ENCODE measurements around the gene ZNF335. TPM values are rescaled to one million over a fixed set of nuclear protein-coding genes. Genes with fewer than 3 reads are reported as not detected.

Gene ZNF335
- total RNA-seq, result 1 to 10 TPM; 6.5 to 9.3 (median 7.8) TPM
- long read RNA-seq, result 0 reads

GRCh38 chr20:45971675-45972499 lies at the start of gene ZNF335:
ZNF335 (minus strand) TSS chr20:45972203; CDS start chr20:45971410, 793 bp downstream.
- no peaks in the 10 kb centered on the region for H3K27me3 ChIP-seq
- DNase-seq (peak; percentile 95 to 96 (median 96)), ATAC-seq (peak; percentile 88 to 93 (median 90))
- peak within 1 kb of the TSS; percentile 98 to 99 (median 98) for H3K27ac ChIP-seq
- intact Hi-C loops (cut with DNase I), result no loop called here
- TF ChIP-seq POLR2A (IDR thresholded peaks at IDR 0.05) (peak; percentile 90), CTCF (IDR thresholded peaks at IDR 0.05) (peak; percentile 29 to 44 (median 43))
- peaks cover 0 to 15% (median 3%) of the 10 kb centered on the region in 4 donors for H3K4me1 ChIP-seq
- H3K36me3 ChIP-seq, result peaks cover 0 to 26% (median 14%) of the 10 kb centered on the region in 4 donors
- peak within 1 kb of the TSS; percentile 78 to 97 (median 81) for H3K4me3 ChIP-seq
- no peaks in the 10 kb centered on the region for H3K9me3 ChIP-seq
- WGBS (ENCODE audit: insufficient coverage, low coverage, low lambda C conversion rate, missing lambda C conversion rate), result no CpG with 5 or more reads among the region's 72 CpGs

- TF ChIP-seq POLR2A (IDR thresholded peaks at IDR 0.05) (no peak), CTCF (IDR thresholded peaks at IDR 0.05) (no peak)
- Histone ChIP-seq H3K27me3 (peaks cover 0 to 7% of the 10 kb centered on the region in 2 donors), H3K9me3 (no peaks in the 10 kb centered on the region), H3K4me3 (no peak overlapping the region), H3K4me1 (no peaks in the 10 kb centered on the region), H3K27ac (no peak overlapping the region), H3K36me3 (no peaks in the 10 kb centered on the region)
- 62% methylated on average over 4 of the region's 4 CpGs for WGBS (ENCODE audit: insufficient coverage, low coverage, low lambda C conversion rate, missing lambda C conversion rate)
- intact Hi-C loops (cut with DNase I), result loop anchor here (10.0 kb wide), 2 partner anchors 54 to 154 kb away; no protein-coding TSS in a partner anchor
- no peak for DNase-seq
- ATAC-seq, result peak in 1 of 4 donors; percentile 25
These were observed 48.6 kb upstream of the ZNF335 start for GRCh38 chr20:46020555-46020954.

- WGBS (ENCODE audit: insufficient coverage, low coverage, low lambda C conversion rate, missing lambda C conversion rate), result 47% methylated on average over 6 of the region's 6 CpGs
- ATAC-seq (no peak), DNase-seq (no peak)
- H3K27ac ChIP-seq, result no peak overlapping the region
- H3K9me3 ChIP-seq, result no peaks in the 10 kb centered on the region
- peaks cover 0 to 11% (median 5%) of the 10 kb centered on the region in 4 donors for H3K4me1 ChIP-seq
- TF ChIP-seq POLR2A (IDR thresholded peaks at IDR 0.05) (no peak), CTCF (IDR thresholded peaks at IDR 0.05) (no peak)
- no peak overlapping the region for H3K4me3 ChIP-seq
- intact Hi-C loops (cut with DNase I), result loop anchor here in 1 of 2 donors (10.0 kb wide), 1 partner anchor 76 kb away; no protein-coding TSS in a partner anchor
- no peaks in the 10 kb centered on the region for H3K36me3 ChIP-seq
- H3K27me3 ChIP-seq, result peaks cover 0 to 7% of the 10 kb centered on the region in 2 donors
These were observed 46.6 kb upstream of the ZNF335 start for GRCh38 chr20:46018611-46019010.

- TF ChIP-seq POLR2A (IDR thresholded peaks at IDR 0.05), result no peak
- no peak for TF ChIP-seq CTCF (IDR thresholded peaks at IDR 0.05)
- Histone ChIP-seq H3K36me3 (no peaks in the 10 kb centered on the region), H3K27ac (no peak overlapping the region), H3K27me3 (peaks cover 0 to 7% of the 10 kb centered on the region in 2 donors), H3K4me1 (peaks cover 0 to 11% (median 5%) of the 10 kb centered on the region in 4 donors), H3K4me3 (no peak overlapping the region), H3K9me3 (no peaks in the 10 kb centered on the region)
- intact Hi-C loops (cut with DNase I), result loop anchor here in 1 of 2 donors (10.0 kb wide), 1 partner anchor 77 kb away; no protein-coding TSS in a partner anchor
- ATAC-seq, result no peak
- DNase-seq, result no peak
- 58% methylated on average over 4 of the region's 4 CpGs for WGBS (ENCODE audit: insufficient coverage, low coverage, low lambda C conversion rate, missing lambda C conversion rate)
These were observed 46.1 kb upstream of the ZNF335 start for GRCh38 chr20:46018112-46018511.

Measured in right lobe of liver (tissue), 6 donors.